ENCODE data around the gene SMARCD1. TPM values are rescaled to one million over a fixed set of nuclear protein-coding genes. Genes with fewer than 3 reads are reported as not detected.

Gene SMARCD1
- total and polyA plus RNA-seq, 9 of the 15 experiments (the other 6 are each of a cell fraction or from before 2014, with no cell fraction given) = 0.86 to 91.7 (median 48.0) TPM

- TF ChIP-seq ZBTB40 (IDR thresholded peaks at IDR 0.05) (peak; percentile 57), ZBTB40 (CRISPR knock-in tag; IDR thresholded peaks at IDR 0.05) (no peak), KLF1 (tag; IDR thresholded peaks at IDR 0.05) (no peak), NFIC (IDR thresholded peaks at IDR 0.05) (peak; percentile 95), KDM5B (IDR thresholded peaks at IDR 0.05; ENCODE audit: insufficient replicate concordance, low read depth, low read length) (peak; percentile 70), FOXP4 (CRISPR knock-in tag; IDR thresholded peaks at IDR 0.05; ENCODE audit: borderline replicate concordance) (no peak), ZHX1 (conservative IDR thresholded peaks at IDR 0.05; ENCODE audit: low read length) (no peak), ZBTB5 (IDR thresholded peaks at IDR 0.05) (no peak), MECOM (CRISPR knock-in tag; IDR thresholded peaks at IDR 0.05) (no peak), GATA2 (CRISPR knock-in tag; IDR thresholded peaks at IDR 0.05) (peak; percentile 96), SMARCA4 (IDR thresholded peaks at IDR 0.05) (peak; percentile 89)
These were observed 34.6 kb upstream of the SMARCD1 start (continued) for GRCh38 chr12:50050410-50051098.

Data from K562 (cell line).